Osteocyte (in vitro differentiated cells): ENCODE measurements around the gene THUMPD2. TPM values are rescaled to one million over a fixed set of nuclear protein-coding genes. Genes with fewer than 3 reads are reported as not detected.

ENCODE experiments used
- DNase-seq: peaks from one replicate; pipeline ENCODE4 v3.0.0; 2021; ENCODE audit warnings: mixed read lengths; ENCODE audit not compliant: unreplicated experiment; ENCODE audit errors: extremely low spot score
- H3K27ac Mint-ChIP-seq: one replicate; pipeline ENCODE4 v1.8.0; 2021; ENCODE audit warnings: mild to moderate bottlenecking, mixed read lengths; ENCODE audit not compliant: unreplicated experiment
- H3K27me3 Mint-ChIP-seq: one replicate; pipeline ENCODE4 v1.8.0; 2021; ENCODE audit warnings: mixed read lengths; ENCODE audit not compliant: unreplicated experiment
- H3K36me3 Mint-ChIP-seq: one replicate; pipeline ENCODE4 v1.8.0; 2021; ENCODE audit warnings: mixed read lengths; ENCODE audit not compliant: unreplicated experiment
- H3K4me1 Mint-ChIP-seq: one replicate; pipeline ENCODE4 v1.8.0; 2021; ENCODE audit warnings: mixed read lengths; ENCODE audit not compliant: unreplicated experiment
- H3K4me3 Mint-ChIP-seq: one replicate; pipeline ENCODE4 v1.8.0; 2021; ENCODE audit warnings: mild to moderate bottlenecking, moderate library complexity, mixed read lengths; ENCODE audit not compliant: unreplicated experiment
- H3K9me3 Mint-ChIP-seq: one replicate; pipeline ENCODE4 v1.8.0; 2021; ENCODE audit warnings: mixed read lengths; ENCODE audit not compliant: unreplicated experiment
- total RNA-seq: library from RNA; stranded (reverse); gene quantifications from 2 replicates; pipeline ENCODE4 v1.2.1, GENCODE V29; 2021
- TF ChIP-seq, protein P1 (sequence below): fragments of 200-600 bp; sonication (generic); IDR thresholded peaks from 2 replicates; pipeline ENCODE4 v1.5.0; 2021; ENCODE audit warnings: antibody characterized with exemption, mild to moderate bottlenecking, moderate library complexity

THUMPD2 gene
- total RNA-seq, 1 donor from 2014 or later = 7.3 TPM

DNA sequence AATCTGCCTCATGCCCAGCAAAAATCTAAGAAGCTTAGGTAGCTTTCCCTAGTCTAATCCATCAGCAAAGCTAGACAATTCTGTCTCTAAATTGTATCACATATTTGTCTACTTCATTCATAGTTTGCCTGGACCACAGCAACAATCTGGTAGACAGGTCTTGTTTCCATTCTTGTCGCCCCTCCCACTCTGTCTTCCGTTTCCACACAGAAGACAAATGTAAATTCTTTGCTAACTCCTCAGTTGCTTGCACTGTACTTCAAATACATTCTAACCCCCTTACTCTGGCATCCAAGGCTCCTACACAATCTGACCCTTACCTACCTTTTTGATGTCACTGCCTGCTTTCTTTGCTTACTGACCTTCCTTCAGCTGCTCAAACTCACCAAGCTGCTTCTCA is 40.1 kb downstream of the THUMPD2 start:
- no peak overlapping the region for H3K4me3 Mint-ChIP-seq
- H3K27me3 Mint-ChIP-seq = no peaks in the 10 kb centered on the region
- no peaks in the 10 kb centered on the region for H3K9me3 Mint-ChIP-seq
- TF ChIP-seq, protein P1, sequence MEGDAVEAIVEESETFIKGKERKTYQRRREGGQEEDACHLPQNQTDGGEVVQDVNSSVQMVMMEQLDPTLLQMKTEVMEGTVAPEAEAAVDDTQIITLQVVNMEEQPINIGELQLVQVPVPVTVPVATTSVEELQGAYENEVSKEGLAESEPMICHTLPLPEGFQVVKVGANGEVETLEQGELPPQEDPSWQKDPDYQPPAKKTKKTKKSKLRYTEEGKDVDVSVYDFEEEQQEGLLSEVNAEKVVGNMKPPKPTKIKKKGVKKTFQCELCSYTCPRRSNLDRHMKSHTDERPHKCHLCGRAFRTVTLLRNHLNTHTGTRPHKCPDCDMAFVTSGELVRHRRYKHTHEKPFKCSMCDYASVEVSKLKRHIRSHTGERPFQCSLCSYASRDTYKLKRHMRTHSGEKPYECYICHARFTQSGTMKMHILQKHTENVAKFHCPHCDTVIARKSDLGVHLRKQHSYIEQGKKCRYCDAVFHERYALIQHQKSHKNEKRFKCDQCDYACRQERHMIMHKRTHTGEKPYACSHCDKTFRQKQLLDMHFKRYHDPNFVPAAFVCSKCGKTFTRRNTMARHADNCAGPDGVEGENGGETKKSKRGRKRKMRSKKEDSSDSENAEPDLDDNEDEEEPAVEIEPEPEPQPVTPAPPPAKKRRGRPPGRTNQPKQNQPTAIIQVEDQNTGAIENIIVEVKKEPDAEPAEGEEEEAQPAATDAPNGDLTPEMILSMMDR = no peak
- H3K4me1 Mint-ChIP-seq = peaks cover 40% of the 10 kb centered on the region
- H3K36me3 Mint-ChIP-seq = peaks cover 21% of the 10 kb centered on the region
- H3K27ac Mint-ChIP-seq = no peak overlapping the region
- DNase-seq = no peak

DNA sequence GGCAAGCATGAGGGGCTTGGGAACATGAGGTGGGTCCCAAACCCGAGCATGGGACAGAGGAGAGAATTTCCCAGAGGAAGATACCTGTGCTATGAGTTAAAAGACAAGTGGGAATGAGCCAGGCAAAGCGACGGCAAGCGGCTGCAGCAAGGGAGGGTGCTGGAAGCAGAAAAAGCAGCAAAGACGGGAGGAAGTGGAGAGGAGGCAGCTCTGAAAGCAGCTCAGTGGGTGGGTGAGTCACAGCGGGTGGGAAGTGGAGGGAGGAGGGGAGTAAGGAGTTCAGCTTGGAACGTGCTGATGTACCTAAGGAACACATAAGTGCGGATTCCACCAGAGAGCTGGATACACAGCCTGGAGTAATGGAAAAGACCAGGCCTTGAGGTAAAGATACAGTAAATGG is 41.4 kb downstream of the THUMPD2 start:
- H3K4me1 Mint-ChIP-seq = peaks cover 28% of the 10 kb centered on the region
- H3K36me3 Mint-ChIP-seq = peaks cover 26% of the 10 kb centered on the region
- no peaks in the 10 kb centered on the region for H3K27me3 Mint-ChIP-seq
- no peaks in the 10 kb centered on the region for H3K9me3 Mint-ChIP-seq
- H3K4me3 Mint-ChIP-seq = no peak overlapping the region
- peak overlapping the region; percentile 51 for H3K27ac Mint-ChIP-seq
- TF ChIP-seq, protein P1 = no peak
- no peak for DNase-seq

DNA sequence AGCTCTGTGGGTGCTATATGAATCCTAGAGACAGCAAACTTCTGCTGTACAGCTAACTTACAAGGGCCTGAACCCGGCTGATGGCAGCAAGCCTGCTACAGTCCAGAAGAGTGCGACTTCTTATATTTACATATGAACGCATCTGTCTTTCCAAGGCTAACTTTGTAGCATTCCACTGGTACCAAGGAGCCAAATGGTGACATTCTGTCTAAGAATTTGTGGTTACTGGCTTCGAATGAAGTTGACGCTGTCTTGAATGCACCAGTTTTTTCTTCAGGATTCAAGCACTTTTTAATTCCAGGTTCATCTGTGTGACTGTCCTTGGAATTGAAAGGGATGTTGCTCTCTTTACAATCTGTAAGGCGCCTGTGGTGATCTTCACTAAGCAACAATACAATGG is 42.4 kb downstream of the THUMPD2 start:
- peaks cover 27% of the 10 kb centered on the region for H3K36me3 Mint-ChIP-seq
- no peaks in the 10 kb centered on the region for H3K9me3 Mint-ChIP-seq
- H3K27me3 Mint-ChIP-seq = no peaks in the 10 kb centered on the region
- peaks cover 26% of the 10 kb centered on the region for H3K4me1 Mint-ChIP-seq
- no peak overlapping the region for H3K27ac Mint-ChIP-seq
- TF ChIP-seq, protein P1 = no peak
- no peak overlapping the region for H3K4me3 Mint-ChIP-seq
- no peak for DNase-seq

DNA sequence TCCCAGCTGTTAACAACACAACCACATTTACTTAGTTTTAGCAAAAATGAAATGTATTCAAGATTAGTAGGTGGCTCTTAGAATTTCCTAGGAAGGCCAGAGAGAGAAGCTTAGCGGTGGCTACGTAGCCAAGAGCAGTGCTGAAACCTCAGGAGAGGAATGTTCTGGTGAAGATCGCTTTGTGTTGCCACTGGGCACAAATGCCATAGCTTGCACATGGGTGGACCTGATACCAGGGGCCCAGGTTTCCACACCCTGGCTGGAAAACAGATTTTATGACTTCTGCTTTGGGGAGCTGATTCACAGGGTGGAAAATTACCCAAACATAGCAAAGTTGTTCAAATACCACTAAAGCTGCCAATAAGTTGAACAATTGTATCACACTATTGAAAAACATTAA is 43.4 kb downstream of the THUMPD2 start:
- TF ChIP-seq, protein P1 = no peak
- Mint-ChIP-seq H3K4me1 (peaks cover 26% of the 10 kb centered on the region), H3K27ac (no peak overlapping the region), H3K4me3 (no peak overlapping the region), H3K36me3 (peaks cover 27% of the 10 kb centered on the region), H3K9me3 (peaks cover 4% of the 10 kb centered on the region), H3K27me3 (no peaks in the 10 kb centered on the region)
- DNase-seq = no peak

DNA sequence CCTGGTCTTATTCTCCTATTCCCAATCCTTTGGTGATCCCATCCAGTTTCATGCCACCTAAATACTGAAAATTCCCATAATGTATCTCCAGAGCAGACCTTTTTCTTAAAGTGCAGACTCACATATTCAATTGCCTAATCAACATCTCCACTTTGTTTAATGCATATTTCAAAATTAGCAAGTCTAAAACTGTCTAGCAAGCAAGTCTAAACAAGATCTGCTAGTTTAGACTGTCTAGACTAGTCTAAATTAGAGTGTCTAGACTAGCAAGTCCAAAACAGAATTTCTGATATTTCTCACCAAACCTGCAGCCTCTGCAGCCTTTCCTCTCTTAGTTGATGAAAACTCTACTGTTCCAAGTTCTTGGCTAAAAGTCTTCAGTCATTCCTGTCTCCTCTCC is 44.6 kb downstream of the THUMPD2 start:
- Mint-ChIP-seq H3K4me3 (no peak overlapping the region), H3K36me3 (peaks cover 25% of the 10 kb centered on the region), H3K4me1 (peaks cover 26% of the 10 kb centered on the region), H3K27me3 (no peaks in the 10 kb centered on the region), H3K9me3 (peaks cover 4% of the 10 kb centered on the region), H3K27ac (no peak overlapping the region)
- TF ChIP-seq, protein P1 = no peak
- DNase-seq = no peak
